ENCODE results near the gene SEC14L6.
A peak's percentile ranks its signal among the peaks of the same experiment; 100 is the strongest.

Gene SEC14L6

DNA sequence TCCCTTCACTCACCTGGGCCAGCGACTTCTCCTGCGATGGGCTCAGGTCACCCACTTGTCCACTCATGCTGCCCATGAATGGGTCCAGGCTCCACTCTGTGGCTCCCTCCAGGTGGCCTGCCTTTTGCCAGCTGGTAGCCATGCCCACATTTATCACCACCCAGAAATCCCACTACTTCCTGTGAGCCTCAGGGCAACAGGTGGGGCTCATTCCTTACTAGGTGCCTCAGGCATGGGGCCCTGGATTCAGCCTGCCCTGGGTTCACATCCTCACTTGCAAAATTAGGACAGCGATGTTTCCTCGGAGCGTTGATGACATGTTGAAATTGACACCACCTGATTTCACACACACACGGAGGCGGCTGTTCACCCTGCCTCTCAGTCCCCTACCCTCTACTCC, at the start of gene SEC14L6:
TSS of gene SEC14L6 (minus strand) at position 126 of the 400 bp plus-strand sequence. CDS start at position 67, 59 bp downstream.
- H3K27ac ChIP-seq: no peak within 1 kb of the TSS
- TF ChIP-seq, protein P1, sequence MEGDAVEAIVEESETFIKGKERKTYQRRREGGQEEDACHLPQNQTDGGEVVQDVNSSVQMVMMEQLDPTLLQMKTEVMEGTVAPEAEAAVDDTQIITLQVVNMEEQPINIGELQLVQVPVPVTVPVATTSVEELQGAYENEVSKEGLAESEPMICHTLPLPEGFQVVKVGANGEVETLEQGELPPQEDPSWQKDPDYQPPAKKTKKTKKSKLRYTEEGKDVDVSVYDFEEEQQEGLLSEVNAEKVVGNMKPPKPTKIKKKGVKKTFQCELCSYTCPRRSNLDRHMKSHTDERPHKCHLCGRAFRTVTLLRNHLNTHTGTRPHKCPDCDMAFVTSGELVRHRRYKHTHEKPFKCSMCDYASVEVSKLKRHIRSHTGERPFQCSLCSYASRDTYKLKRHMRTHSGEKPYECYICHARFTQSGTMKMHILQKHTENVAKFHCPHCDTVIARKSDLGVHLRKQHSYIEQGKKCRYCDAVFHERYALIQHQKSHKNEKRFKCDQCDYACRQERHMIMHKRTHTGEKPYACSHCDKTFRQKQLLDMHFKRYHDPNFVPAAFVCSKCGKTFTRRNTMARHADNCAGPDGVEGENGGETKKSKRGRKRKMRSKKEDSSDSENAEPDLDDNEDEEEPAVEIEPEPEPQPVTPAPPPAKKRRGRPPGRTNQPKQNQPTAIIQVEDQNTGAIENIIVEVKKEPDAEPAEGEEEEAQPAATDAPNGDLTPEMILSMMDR (IDR thresholded peaks at IDR 0.05): no peak
- TF ChIP-seq ZFX (IDR thresholded peaks at IDR 0.05; ENCODE audit: borderline replicate concordance): no peak

DNA sequence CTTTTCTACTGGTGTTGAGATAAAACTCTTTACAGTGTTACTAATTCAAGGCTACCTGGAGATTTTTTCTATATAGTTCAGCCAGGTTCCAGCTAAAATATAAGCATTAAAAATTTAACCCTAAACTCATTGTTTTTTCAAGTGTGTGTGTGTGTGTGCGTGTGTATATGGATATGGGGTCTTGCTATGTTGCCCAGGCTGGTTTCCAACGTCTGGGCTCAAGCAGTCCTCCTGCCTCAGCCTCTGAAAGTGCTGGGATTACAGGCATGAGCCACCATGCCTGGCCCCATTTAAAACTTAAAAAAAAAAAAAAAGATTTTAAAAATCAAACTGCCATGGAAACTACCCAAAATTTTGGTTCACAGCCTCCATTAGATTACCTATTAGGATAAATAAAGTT, 49.7 kb upstream of the SEC14L6 start:
- no peak for TF ChIP-seq ZFX (IDR thresholded peaks at IDR 0.05; ENCODE audit: borderline replicate concordance)
- TF ChIP-seq, protein P1 (IDR thresholded peaks at IDR 0.05): no peak
- no peak overlapping the region for H3K27ac ChIP-seq

DNA sequence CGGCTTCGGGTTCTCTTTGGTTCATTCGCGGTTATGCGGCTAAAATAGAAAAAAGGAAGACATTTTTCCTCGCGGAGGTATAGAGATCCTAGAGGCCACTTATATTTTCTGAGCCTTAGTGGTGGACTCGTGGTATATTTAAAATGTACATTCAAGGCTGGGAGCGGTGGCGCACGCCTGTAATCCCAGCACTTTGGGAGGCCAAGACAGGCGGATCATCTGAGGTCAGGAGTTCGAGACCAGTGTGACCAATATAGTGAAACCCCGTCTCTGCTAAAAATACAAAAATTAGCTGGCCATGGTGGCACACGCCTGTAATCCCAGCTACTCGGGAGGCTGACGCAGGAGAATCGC, 45.8 kb upstream of the SEC14L6 start:
- peak overlapping the region; percentile 75; the same call in 1 of the 2 replicates for H3K27ac ChIP-seq

DNA sequence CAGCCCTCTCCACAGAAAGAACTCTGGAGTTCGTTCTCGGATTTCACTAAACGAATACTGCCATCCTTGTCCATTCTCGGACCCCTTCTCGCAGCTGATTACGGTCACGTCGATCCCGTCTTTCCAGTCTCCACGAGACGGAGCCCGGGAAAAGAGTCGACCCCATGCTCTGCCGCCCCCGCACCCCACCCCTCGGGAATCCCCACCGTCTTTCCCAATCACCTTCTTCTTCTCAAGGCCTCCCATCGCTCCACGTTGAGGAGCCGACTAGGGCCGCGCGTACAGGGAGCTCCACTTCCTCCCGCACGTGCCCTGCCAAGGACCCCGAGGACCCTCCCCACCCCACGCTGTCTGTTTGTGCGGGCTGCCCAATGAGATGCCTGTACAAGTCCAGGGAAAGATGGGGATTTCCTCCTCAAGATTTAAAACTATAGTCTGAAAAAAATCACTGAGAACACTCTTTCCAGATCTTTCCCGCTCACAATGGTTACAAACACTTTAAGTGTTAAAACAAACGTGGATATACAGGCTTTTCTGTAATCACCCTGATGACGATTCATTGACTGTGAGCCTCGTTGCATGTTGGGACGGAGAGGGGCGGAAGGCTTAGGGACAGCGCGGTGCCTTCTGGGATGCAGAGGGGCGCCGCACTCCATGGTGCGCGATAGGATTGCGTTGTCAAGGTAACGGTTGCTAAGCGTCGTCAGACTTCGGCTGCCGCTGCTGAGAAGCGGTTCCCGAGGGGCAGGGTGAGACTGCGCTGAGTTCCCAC, 45.2 kb upstream of the SEC14L6 start, which contains the start of gene PES1:
TSS of gene PES1 (minus strand) at position 323 of the 772 bp plus-strand sequence. CDS start at position 246, 77 bp downstream.
- H3K27ac ChIP-seq: peak within 1 kb of the TSS; percentile 75
- TF ChIP-seq ZFX (IDR thresholded peaks at IDR 0.05; ENCODE audit: borderline replicate concordance): no peak
- TF ChIP-seq, protein P1 (IDR thresholded peaks at IDR 0.05): no peak

DNA sequence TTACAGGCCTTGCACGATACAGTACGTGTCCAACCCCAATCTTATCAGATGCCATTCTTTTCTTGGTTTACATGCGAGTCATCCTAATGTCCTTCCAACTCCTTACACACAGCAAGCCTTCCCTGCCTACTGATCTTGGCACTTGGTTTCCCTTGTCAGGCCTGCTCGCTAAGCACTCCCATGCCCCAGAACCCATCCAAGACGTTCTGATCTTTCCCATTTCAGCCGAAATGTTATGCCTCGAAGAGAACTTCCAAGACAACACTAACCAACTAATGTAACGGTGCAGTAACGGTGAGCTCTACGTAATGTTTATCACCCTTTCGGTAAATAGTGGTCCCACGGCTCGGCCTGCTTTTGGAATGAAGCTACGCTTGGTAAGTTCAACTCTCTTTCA, 44.6 kb upstream of the SEC14L6 start:
- no peak for TF ChIP-seq ZFX (IDR thresholded peaks at IDR 0.05; ENCODE audit: borderline replicate concordance)
- TF ChIP-seq, protein P1 (IDR thresholded peaks at IDR 0.05): no peak
- peak overlapping the region; percentile 75 for H3K27ac ChIP-seq

DNA sequence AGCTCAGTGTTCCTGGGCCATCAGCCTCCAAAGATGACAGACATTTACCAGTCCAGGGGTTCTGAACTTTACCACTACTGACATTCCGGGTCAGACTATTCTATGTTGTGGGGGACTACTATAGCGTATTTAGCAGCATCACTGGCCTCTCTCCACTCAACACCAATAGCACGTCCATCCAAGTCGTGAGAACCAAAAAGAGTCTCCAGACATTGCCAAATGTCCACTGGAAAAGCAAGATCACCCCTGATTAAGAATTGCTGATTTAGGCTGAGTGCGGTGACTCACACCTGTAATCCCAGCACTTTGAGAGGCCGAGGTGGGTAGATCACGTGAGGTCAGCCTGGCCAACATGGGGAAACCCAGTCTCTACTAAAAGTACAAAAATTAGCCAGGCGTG, 39.9 kb upstream of the SEC14L6 start:
- TF ChIP-seq ZFX (IDR thresholded peaks at IDR 0.05; ENCODE audit: borderline replicate concordance): no peak
- TF ChIP-seq, protein P1 (IDR thresholded peaks at IDR 0.05): no peak
- H3K27ac ChIP-seq: no peak overlapping the region

DNA sequence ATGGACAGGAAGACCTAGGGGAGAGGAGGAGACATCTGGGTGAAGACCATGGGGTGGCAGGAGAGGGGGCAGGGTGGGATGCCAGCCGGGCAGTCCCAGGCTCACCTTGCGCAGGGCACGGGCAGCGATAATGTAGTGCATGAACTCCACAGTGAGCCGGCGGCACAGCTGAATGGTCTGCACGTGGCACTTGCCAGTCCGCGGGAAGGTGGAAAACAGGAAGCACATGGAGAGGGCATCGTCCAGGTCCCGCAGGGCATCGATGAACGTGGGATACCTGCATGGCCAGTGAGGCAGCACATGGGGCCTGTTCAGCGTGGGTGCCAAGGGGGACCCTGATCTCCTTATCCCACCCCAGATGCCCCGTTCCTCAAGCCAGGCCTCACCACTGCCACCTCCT, 37.9 kb upstream of the SEC14L6 start:
- TF ChIP-seq, protein P1 (IDR thresholded peaks at IDR 0.05): no peak
- TF ChIP-seq ZFX (IDR thresholded peaks at IDR 0.05; ENCODE audit: borderline replicate concordance): no peak
- H3K27ac ChIP-seq: no peak overlapping the region

Data from 22Rv1 (cell line).